ENCODE data around the gene CCDC171.

GRCh38 chr9:15519831-15520230 is 33.0 kb upstream of the CCDC171 start:
- TF ChIP-seq CTCF (IDR thresholded peaks at IDR 0.05; ENCODE audit: insufficient read depth, low read length) (no peak), POLR2AphosphoS5 (IDR thresholded peaks at IDR 0.05; ENCODE audit: low read depth) (no peak), REST (IDR thresholded peaks at IDR 0.05; ENCODE audit: insufficient replicate concordance, low read depth) (no peak), GABPA (IDR thresholded peaks at IDR 0.05; ENCODE audit: low read depth) (no peak)

Measured in HL-60 (cell line).